Adipose tissue (tissue), 3 donors: ENCODE measurements around the gene TMSB15A. TPM values are rescaled to one million over a fixed set of nuclear protein-coding genes. Genes with fewer than 3 reads are reported as not detected.
"Not testable (repeated sequence)": the region's sequence is repeated elsewhere in the genome, so short reads cannot be mapped to it uniquely, and the experiment has no call there.

Experiments
- H3K27ac ChIP-seq: one replicate; pipeline ENCODE4 v1.5.1; 2013; ENCODE audit warnings: low read depth, low read length
- WGBS, 3 donors: extraction: QIAGEN DNeasy Blood & Tissue Kit; methylation state at CpG; one replicate each; pipeline ENCODE4 v1.1.7; 2013; 5-methylcytosine and 5-hydroxymethylcytosine counted together
- polyA plus RNA-seq, 3 donors: library from polyadenylated mRNA; stranded (reverse); fragments of 200-250 nt; gene quantifications; one replicate each; pipeline ENCODE4 v1.2.3, GENCODE V29; 2013
- donor health status: healthy with polysubstance abuse.
- donor health status: Bipolar disorder and iron deficiency.
- donor health status: healthy.

TMSB15A gene
- under 1 TPM in 2 of 3 donors, not detected in 1; 0.25 to 0.53 TPM for polyA plus RNA-seq

DNA sequence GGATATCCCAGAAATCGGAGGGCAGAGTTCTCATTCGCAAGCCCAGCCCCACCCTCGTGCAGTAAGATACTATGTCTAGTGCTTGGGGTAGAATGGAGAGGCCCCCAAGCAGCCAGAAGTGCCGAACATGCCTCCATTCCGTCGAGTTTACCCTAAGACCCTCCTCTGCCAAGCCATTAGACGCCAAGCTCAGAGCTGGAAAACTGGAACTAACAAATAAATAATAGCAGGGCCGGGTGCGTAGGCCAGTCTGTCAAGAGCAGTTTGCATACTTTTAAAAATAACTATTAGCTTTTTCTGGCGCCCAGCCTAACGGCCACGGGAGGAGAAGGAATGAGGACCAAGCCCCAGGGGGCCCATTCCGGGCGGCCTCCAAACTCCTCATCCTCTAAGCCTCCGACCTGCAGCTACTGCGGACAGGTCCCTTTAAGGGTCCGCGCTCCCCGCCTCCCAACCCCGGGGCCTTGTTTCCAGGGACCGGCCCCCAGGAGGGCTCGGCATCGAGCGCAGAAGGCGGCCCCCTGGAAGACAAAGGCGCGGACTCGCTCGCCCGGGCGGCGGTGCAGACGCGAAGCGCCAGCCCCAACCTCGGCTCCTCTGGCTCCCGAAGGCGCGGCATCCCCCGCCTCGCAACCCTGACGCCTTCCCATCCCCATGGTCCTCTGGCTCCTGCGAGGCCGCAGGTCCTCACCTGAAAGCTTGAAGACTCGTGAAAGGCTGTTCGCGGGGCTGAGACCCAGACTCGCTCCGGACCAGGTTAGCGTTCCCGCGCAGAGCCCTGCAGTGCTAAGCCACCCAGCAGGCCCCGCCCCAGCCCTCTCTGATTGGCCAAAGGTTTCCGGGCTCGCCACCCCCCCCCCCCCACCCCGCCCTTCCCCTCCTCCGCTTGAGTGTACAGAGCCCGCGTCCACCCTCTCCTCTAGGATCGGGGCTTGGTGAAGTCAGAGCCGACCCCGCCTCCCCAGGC is at the start of gene TMSB15A:
TMSB15A (minus strand) TSS at position 765 of the 967 bp plus-strand sequence.
- no peak within 1 kb of the TSS for H3K27ac ChIP-seq
- WGBS, 3 donors, result 1 to 39% (median 2%) methylated on average over 14 to 61 of the region's 62 CpGs

DNA sequence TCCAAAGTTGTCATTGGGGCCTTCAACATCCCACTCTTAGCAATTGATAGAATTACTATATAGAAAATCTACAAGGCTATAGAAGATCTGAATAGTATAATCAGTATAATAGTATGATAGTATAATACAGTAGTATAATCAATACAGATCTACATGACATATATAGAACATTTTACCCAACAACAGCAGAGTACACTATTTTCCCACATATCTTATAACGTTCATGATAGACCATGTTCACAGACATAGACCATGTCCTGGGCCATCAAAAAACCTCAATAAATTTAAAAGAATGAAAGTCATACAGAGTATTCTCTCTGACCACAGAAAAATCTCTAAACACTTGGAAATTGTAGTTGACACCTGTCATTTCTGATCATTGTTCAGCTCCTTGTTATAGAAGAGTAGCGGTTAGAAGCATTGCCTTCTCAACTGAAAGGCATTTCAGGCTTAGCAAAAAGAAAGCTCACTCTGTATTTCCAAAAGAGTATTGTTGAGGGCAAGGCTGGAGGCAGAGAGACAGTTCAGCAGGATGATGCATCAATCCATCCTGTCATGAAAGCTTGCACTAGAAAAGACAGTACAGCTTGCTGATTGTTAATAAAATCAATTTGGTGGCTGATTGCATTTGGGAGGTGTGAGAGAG is 44.0 kb upstream of the TMSB15A start:
- H3K27ac ChIP-seq, result no peak overlapping the region
- 61 to 94% (median 82%) methylated on average over 2 of the region's 2 CpGs for WGBS, 3 donors

- WGBS, 3 donors, result 69 to 90% (median 86%) methylated on average over 2 of the region's 2 CpGs
- H3K27ac ChIP-seq, result no peak overlapping the region
These were observed 42.1 kb upstream of the TMSB15A start for GRCh38 chrX:102558607-102559006.

DNA sequence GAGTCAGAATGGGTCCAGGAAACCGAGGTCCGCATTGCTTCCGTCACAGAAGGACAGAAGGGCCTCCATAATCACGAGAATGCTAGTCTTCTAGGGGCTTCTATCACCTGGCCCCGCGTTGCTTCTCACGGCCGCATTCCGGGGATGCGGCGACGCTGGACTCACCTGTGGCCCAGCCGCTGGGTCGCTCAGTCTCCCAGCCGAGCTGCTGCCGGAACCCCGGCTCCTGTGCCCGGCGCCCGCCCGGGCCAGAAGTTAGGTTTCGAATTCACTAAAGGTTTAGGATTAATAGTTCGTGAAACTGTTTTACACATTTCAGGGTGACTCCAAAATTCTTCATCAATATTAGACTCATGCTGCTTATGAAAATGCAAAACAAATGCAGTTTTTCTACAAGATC is 31.7 kb upstream of the TMSB15A start:
- 86 to 96% (median 90%) methylated on average over 23 of the region's 23 CpGs for WGBS, 3 donors
- no peak overlapping the region for H3K27ac ChIP-seq

DNA sequence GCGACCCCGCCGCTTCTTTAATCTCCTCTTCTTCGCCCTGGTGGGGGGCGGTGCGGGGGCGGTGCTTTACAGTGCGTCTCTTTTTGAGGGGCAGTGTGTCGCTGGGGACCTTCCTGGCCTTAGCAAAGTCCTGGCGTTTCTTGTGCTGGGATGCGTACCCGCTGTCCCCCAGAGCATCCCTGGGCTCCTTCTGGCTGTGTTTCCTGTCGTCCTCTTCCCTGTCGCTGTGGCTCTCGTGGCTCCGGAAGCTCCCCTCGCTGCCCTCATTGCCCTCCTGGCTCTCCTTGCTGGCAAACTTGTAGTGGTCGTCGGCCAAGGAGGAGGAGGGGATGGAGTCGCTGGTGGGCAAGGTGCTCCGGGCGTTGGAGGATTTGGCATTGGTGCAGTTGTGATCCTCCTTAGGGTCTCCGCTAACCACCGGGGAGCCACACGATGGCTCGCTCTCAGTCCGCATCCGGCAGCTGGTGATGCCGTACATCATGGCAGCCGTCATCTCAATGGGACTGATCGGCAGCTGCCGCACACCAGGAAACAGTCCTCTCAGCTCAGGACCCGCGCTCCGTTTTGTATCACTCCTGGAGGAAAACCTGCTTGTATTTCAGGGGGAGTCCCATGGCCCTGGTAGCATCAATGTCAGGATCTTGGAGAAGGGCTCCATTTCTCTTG is 30.4 kb upstream of the TMSB15A start:
- WGBS, 3 donors, result 13 to 36% (median 25%) methylated on average over 30 to 35 of the region's 35 CpGs
- no peak overlapping the region for H3K27ac ChIP-seq

DNA sequence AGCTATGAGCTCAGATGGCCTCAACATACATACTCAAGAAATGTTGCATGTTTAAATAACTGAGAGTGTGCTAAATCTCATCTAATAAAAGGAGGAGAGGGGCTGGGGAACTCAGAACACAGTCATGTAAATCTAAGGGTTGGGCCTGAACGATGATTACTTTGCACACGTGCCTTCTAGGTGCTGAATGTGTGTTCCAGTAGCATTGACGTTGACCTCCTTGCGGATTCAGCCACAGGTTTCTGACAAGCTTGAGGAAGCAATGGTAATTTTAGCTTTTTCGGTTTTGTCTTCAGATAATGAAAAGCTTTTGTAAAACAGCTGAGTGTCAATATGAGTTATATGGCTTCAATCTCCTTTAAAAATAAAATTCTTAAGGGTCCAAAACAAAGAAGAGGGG is 29.6 kb upstream of the TMSB15A start:
- H3K27ac ChIP-seq, result not testable (repeated sequence)
- WGBS, 3 donors, result 73 to 81% (median 74%) methylated on average over 5 of the region's 5 CpGs

- H3K27ac ChIP-seq, result no peak overlapping the region
- WGBS, 3 donors, result 68 to 89% (median 76%) methylated on average over 2 of the region's 2 CpGs
These were observed 19.4 kb upstream of the TMSB15A start for GRCh38 chrX:102535958-102536357.

- WGBS, 3 donors, result 39 to 57% (median 48%) methylated on average over 7 of the region's 7 CpGs
- no peak overlapping the region for H3K27ac ChIP-seq
These were observed 787 bp upstream of the TMSB15A start for GRCh38 chrX:102517326-102517725.

GRCh38 chrX:102514536-102514935 is 2.0 kb downstream of the TMSB15A start:
- no peak overlapping the region for H3K27ac ChIP-seq
- WGBS, 3 donors, result 90 to 93% (median 90%) methylated on average over 1 of the region's 1 CpG

DNA sequence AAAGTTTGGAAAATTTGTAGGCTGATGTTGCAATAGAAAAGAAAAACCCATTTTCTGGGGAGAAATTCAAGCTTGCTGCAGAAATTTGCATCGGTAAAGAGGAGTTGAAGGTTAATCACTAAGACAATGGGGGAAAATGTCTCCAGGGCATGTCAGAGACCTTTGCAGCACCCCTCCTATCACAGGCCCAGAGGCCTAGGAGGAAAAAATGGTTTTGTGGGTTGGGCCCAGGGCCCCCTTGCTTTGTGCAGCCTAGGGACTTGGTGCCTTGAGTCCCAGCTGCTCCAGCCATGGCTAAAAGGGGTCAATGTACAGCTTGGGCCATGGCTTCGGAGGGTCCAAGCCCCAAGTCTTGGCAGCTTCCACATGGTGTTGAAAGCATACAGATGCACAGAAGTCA is 17.8 kb downstream of the TMSB15A start:
- 85 to 100% (median 90%) methylated on average over 2 of the region's 2 CpGs for WGBS, 3 donors
- H3K27ac ChIP-seq, result no peak overlapping the region

DNA sequence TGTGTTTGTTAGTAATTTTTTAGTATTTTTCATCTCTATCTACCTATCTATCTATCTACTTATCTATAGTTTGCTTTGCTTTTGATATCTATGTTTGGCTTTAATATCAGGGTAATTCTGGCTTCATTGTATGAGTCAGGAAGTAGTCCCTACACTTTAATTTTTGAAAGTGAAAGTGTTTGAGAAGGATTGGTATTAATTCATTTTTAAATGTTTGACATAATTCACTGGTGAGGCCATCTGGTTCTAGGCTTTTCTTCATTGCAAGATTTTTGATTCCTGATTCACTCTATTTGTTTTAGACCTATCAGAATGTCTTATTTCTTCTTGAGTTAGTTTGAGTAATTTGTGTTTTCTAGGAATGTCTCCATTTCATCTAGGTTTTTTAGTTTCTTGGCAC is 24.8 kb downstream of the TMSB15A start:
- H3K27ac ChIP-seq, result no peak overlapping the region

- not testable (repeated sequence) for H3K27ac ChIP-seq
- 39 to 52% (median 49%) methylated on average over 2 of the region's 5 CpGs for WGBS, 3 donors
These were observed 37.8 kb downstream of the TMSB15A start for GRCh38 chrX:102478765-102479164.

- WGBS, 3 donors, result 25 to 64% (median 54%) methylated on average over 6 to 7 of the region's 17 CpGs
- H3K27ac ChIP-seq, result not testable (repeated sequence)
These were observed 44.7 kb downstream of the TMSB15A start, which contains the start of gene TCP11X2 for GRCh38 chrX:102471762-102472220. Gene TCP11X2 (minus strand): TSS chrX:102471812.

DNA sequence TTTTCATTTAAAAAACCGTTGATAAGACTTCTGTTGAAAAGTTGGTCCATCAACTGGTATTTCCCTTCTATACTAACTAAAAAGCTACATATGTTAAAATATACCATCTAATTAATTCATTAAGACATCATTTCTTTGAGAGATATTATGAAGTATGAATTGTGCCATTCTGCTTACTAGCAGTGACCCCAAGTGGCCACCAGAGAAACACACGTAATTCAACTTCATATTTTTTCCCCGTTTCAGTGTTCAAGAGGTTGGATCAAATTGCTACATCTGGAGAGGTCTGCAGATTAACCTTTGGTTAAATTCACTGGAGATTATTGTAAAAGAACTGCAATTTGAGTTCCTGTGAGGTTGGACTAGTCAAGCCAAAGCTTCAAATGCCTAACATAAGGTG is 46.3 kb downstream of the TMSB15A start:
- H3K27ac ChIP-seq, result not testable (repeated sequence)
- WGBS, 3 donors, result no CpG with 5 or more reads among the region's 3 CpGs

Other genes starting within 250 kb of the TMSB15A start
- not detected for gene NXF2B, start 76.7 kb downstream of the TMSB15A start, polyA plus RNA-seq
- gene TCP11X2, start 44.9 kb downstream of the TMSB15A start, polyA plus RNA-seq, result under 1 TPM in 1 of 3 donors, not detected in 2; 0.05 TPM
- 1 to 10 TPM; 6.4 to 6.9 (median 6.5) TPM for gene ARMCX5, start 82.8 kb upstream of the TMSB15A start, polyA plus RNA-seq
- gene GPRASP1, start 134.7 kb upstream of the TMSB15A start, polyA plus RNA-seq, result 1 to 10 TPM; 1.6 to 5.3 (median 2.6) TPM
- 1 to 10 TPM; 4.0 to 6.0 (median 4.8) TPM for gene GPRASP2, start 195.7 kb upstream of the TMSB15A start, polyA plus RNA-seq
- 1 to 10 TPM; 1.1 to 2.1 (median 1.2) TPM for gene GPRASP3, start 204.0 kb upstream of the TMSB15A start, polyA plus RNA-seq